Measurements from ENCODE around the gene SMPD3. TPM values are rescaled to one million over a fixed set of nuclear protein-coding genes. Genes with fewer than 3 reads are reported as not detected.

The SMPD3 gene
- total and polyA plus RNA-seq, 2 of the 8 experiments (the other 6 are each of a cell fraction or from before 2014, with no cell fraction given): 0.39 to 1.3 TPM

GRCh38 chr16:68366062-68366461, 82.2 kb downstream of the SMPD3 start:
- Histone ChIP-seq H3K9me3 (ENCODE audit: insufficient read depth in 2 of 2, low read depth in 1 of 2, low read length in 1 of 2) (no peaks in the 10 kb centered on the region), H4K5ac (ENCODE audit: insufficient read length, low read depth, low read length) (no peak overlapping the region), H2AFZ (ENCODE audit: low read length) (no peak overlapping the region), H4K20me1 (replicated peaks in 1 of 2; ENCODE audit: control insufficient read depth in 1 of 2, insufficient read depth in 2 of 2, low read length in 2 of 2) (no peaks in the 10 kb centered on the region), H3K4me3 (ENCODE audit: extremely low read depth in 1 of 4, insufficient read depth in 2 of 4, low read depth in 3 of 4, low read length in 4 of 4) (no peak overlapping the region), H3K4me2 (ENCODE audit: insufficient read depth in 1 of 2, low read depth in 2 of 2, low read length in 2 of 2) (no peak overlapping the region), H3K79me2 (ENCODE audit: control insufficient read depth in 1 of 2, insufficient read depth in 2 of 2, low read length in 2 of 2) (no peaks in the 10 kb centered on the region), H2AK5ac (ENCODE audit: low read depth, low read length) (peak overlapping the region; percentile 56; the same call in 1 of the 2 replicates), H2BK20ac (ENCODE audit: low read length) (no peak overlapping the region), H3K23ac (ENCODE audit: insufficient read length) (no peak overlapping the region), H2BK15ac (ENCODE audit: low read length) (0 out of 2 replicates have a peak overlapping the region, but pooled peaks have one; percentile 40), H2BK12ac (ENCODE audit: low read depth, low read length) (no peak overlapping the region), H2BK120ac (replicated peaks; ENCODE audit: low read depth, low read length) (no peak overlapping the region), H4K8ac (ENCODE audit: extremely low read depth, insufficient read depth, low read length) (no peak overlapping the region; the same call in 1 of the 2 replicates), H3K4ac (replicated peaks; ENCODE audit: insufficient read length, low read depth, low read length) (no peak overlapping the region), H3K14ac (ENCODE audit: insufficient read length) (no peak overlapping the region), H3K18ac (ENCODE audit: extremely low read depth, low read length) (no peak overlapping the region), H3K56ac (replicated peaks; ENCODE audit: insufficient read length, low read depth, low read length) (no peak overlapping the region), H3K23me2 (ENCODE audit: low read depth, low read length) (no peaks in the 10 kb centered on the region), H4K91ac (replicated peaks; ENCODE audit: insufficient read length, low read length) (no peak overlapping the region), H3K27me3 (replicated peaks in 1 of 4; ENCODE audit: control insufficient read depth in 3 of 4, extremely low read depth in 1 of 4, insufficient read depth in 3 of 4, low read length in 3 of 4) (no peaks in the 10 kb centered on the region), H3K9ac (replicated peaks in 1 of 4; ENCODE audit: extremely low read depth in 1 of 4, low read depth in 3 of 4, low read length in 3 of 4) (no peak overlapping the region), H3K79me1 (ENCODE audit: low read depth, low read length) (no peaks in the 10 kb centered on the region), H3K27ac (ENCODE audit: low read depth, low read length) (no peak overlapping the region), H2BK5ac (ENCODE audit: low read depth, low read length) (no peak overlapping the region), H3K36me3 (ENCODE audit: control insufficient read depth in 2 of 4, insufficient read depth in 4 of 4, low read length in 3 of 4) (no peaks in the 10 kb centered on the region), H3K4me1 (replicated peaks in 1 of 4; ENCODE audit: control insufficient read depth in 3 of 4, insufficient read depth in 4 of 4, low read length in 3 of 4) (peaks cover 0 to 4% (median 3%) of the 10 kb centered on the region in 4 experiments; a peak in 3 of 7 replicates)
- DNase-seq (ENCODE audit: low read depth in 1 of 2, low spot score in 2 of 2): no peak
- no peak for FAIRE-seq
- ChIA-PET POLR2A (ENCODE audit: partially characterized antibody) (interaction anchor here (0.6 to 1.0 kb wide), 2 partner anchors 18 to 276 kb away, joined by 3 to 4 read pairs; no protein-coding TSS in a partner anchor), CTCF (ENCODE audit: partially characterized antibody) (interaction anchor here (0.6 to 14.3 kb wide), 24 partner anchors 10 to 246 kb away, joined by 3 to 221 read pairs (median 5); partner anchors contain the start of gene SMPD3)
- 71% methylated on average over 8 of the region's 8 CpGs; no CpG with 5 or more reads in 1 of the 2 experiments for WGBS, 2 experiments (ENCODE audit: extremely low coverage in 1 of 2, insufficient coverage in 1 of 2, insufficient read length in 1 of 2, insufficient replicate concordance in 2 of 2, low coverage in 1 of 2, low lambda C conversion rate in 2 of 2, missing lambda C conversion rate in 1 of 2)
- TF ChIP-seq JUN (IDR thresholded peaks at IDR 0.05; ENCODE audit: low read depth, low read length) (no peak), SP2 (IDR thresholded peaks at IDR 0.05; ENCODE audit: low read length) (no peak), TAF7 (optimal IDR thresholded peaks at IDR 0.05; ENCODE audit: borderline replicate concordance, low read depth, low read length) (no peak), NRF1 (IDR thresholded peaks at IDR 0.05; ENCODE audit: low read depth, low read length) (no peak), SIX5 (IDR thresholded peaks at IDR 0.05; ENCODE audit: low read depth, low read length) (no peak), E2F6 (IDR thresholded peaks at IDR 0.05) (no peak), SUZ12 (IDR thresholded peaks at IDR 0.05; ENCODE audit: low read length) (no peak), EP300 (IDR thresholded peaks at IDR 0.05; ENCODE audit: borderline replicate concordance in 1 of 2, low read depth in 2 of 2, low read length in 2 of 2) (no peak), CREB1 (IDR thresholded peaks at IDR 0.05) (no peak), JUND (IDR thresholded peaks at IDR 0.05; ENCODE audit: low read length) (no peak), POLR2AphosphoS5 (IDR thresholded peaks at IDR 0.05; ENCODE audit: low read depth, low read length) (no peak), BCL11A (IDR thresholded peaks at IDR 0.05; ENCODE audit: low read depth in 2 of 2, low read length in 2 of 2) (no peak), BRCA1 (IDR thresholded peaks at IDR 0.05; ENCODE audit: low read depth, low read length) (no peak), SP1 (IDR thresholded peaks at IDR 0.05; ENCODE audit: low read depth, low read length) (no peak), POU5F1 (IDR thresholded peaks at IDR 0.05; ENCODE audit: low read depth, low read length) (no peak)
